Omental fat pad (tissue), 4 donors: ENCODE results near the gene HSCB. TPM values are rescaled to one million over a fixed set of nuclear protein-coding genes. Genes with fewer than 3 reads are reported as not detected.
A peak's percentile ranks its signal among the peaks of the same experiment; 100 is the strongest.
"Not testable (repeated sequence)": the region's sequence is repeated elsewhere in the genome, so short reads cannot be mapped to it uniquely, and the experiment has no call there.

Experiments
- ATAC-seq: fragments of 150-250 bp; one replicate; pipeline ENCODE4 v1.9.1; 2016; ENCODE audit warnings: mild to moderate bottlenecking, moderate library complexity; ENCODE audit not compliant: low FRiP score
- DNase-seq: peaks from one replicate; pipeline ENCODE4 v3.0.0-alpha.2; 2019; ENCODE audit warnings: low spot score
- CTCF ChIP-seq, 3 donors: fragments of 450-650 bp; IDR thresholded peaks; one replicate each; pipeline ENCODE4 v1.5.1; 2016 to 2017; ENCODE audit warnings: antibody characterized with exemption in 3 of 3, mild to moderate bottlenecking in 3 of 3, moderate library complexity in 2 of 3
- total RNA-seq, 4 donors: library from RNA; depleted of rRNA; stranded (reverse); fragments of >200 nt; gene quantifications; one replicate each; pipeline ENCODE4 v1.1.0, GENCODE V29; 2016

Gene HSCB
- 10 to 100 TPM in 3 of 4 donors, 1 to 10 TPM in 1; 9.5 to 21.0 (median 14.8) TPM for total RNA-seq

GRCh38 chr22:28741785-28742561 lies at the start of gene HSCB, which contains the start of gene CHEK2:
TSS of gene HSCB (plus strand) at chr22:28742039. CDS start at chr22:28742096, 57 bp downstream.
TSS of gene CHEK2 (minus strand) at chr22:28741820. CDS start at chr22:28734721, 7,099 bp downstream.
- TF ChIP-seq CTCF (IDR thresholded peaks at IDR 0.05) = no peak
- ATAC-seq (peak; percentile 97), DNase-seq (peak; percentile 89)

- not testable (repeated sequence) for DNase-seq, ATAC-seq
These were observed 48.6 kb upstream of the HSCB start for GRCh38 chr22:28693041-28693760.

DNA sequence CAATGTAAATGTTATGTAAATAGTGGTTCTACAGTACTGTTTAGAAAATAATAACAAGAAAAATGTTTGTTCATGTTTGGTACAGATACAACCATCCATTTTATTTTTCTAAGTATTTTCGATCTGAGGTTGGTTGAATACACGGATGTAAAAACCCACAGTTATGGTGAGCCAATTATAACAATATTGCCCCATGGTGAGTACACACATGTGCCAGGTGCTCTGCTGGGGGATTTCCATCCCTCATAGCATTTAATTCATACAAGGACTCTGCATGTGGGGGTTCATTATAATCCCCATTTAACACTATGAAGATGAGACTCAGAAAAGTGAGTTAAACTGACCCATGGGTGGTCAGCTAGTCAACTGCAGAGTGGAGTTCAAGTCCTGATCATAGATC lies 38.9 kb upstream of the HSCB start:
- ATAC-seq (no peak), DNase-seq (no peak)
- no peak for TF ChIP-seq CTCF (IDR thresholded peaks at IDR 0.05)

DNA sequence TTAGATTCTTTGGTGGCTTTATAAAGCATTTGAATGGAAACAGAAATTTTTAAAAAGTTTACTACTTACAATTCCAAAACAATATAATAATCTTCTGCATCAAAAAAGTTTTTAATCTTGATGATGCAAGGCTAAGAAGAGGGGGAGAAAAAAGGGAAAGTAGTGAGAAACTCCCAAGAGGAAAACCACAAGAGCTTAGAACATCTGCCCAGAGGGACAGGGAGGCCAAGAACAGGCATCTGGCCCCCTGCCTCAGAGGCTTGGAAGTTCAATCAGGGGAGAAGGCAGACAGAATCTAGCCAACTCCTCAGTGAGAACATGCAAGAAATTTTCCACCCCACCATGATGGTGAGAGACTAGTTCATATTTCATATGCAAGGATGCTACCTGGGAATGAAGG lies 38.4 kb upstream of the HSCB start:
- DNase-seq (no peak), ATAC-seq (no peak)
- no peak for TF ChIP-seq CTCF (IDR thresholded peaks at IDR 0.05)

GRCh38 chr22:28706845-28707244 lies 35.0 kb upstream of the HSCB start:
- ATAC-seq (no peak), DNase-seq (no peak)
- TF ChIP-seq CTCF (IDR thresholded peaks at IDR 0.05) = no peak

GRCh38 chr22:28710107-28710506 lies 31.7 kb upstream of the HSCB start:
- ATAC-seq = no peak
- no peak for TF ChIP-seq CTCF (IDR thresholded peaks at IDR 0.05)
- no peak for DNase-seq

GRCh38 chr22:28710576-28711191 lies 31.2 kb upstream of the HSCB start:
- no peak for TF ChIP-seq CTCF (IDR thresholded peaks at IDR 0.05)
- ATAC-seq = peak; percentile 69
- no peak for DNase-seq
